Heart left ventricle (tissue), 16 donors: ENCODE results near the gene CCDC201. TPM values are rescaled to one million over a fixed set of nuclear protein-coding genes. Genes with fewer than 3 reads are reported as not detected.
A peak's percentile ranks its signal among the peaks of the same experiment; 100 is the strongest.

Experiments used
- ATAC-seq, 4 donors: fragments of 200-7000 bp; cut with Tn5 transposase; one replicate each; pipeline ENCODE4 v1.9.1; 2020 to 2022; ENCODE audit warnings: moderate library complexity in 4 of 4, mild to moderate bottlenecking in 3 of 4, moderate number of reproducible peaks in 1 of 4
- DNase-seq, 5 donors: peaks; one replicate each; pipeline ENCODE4 v3.0.0-alpha.2; 2020
- H3K27ac ChIP-seq, 12 donors: fragments of 200-600 bp; sonication (generic) in 4 of 12; one replicate each; pipeline versions ENCODE4 v1.5.0 to v1.8.0; 2016 to 2022; ENCODE audit warnings: mild to moderate bottlenecking in 2 of 12
- H3K27me3 ChIP-seq, 9 donors: fragments of 200-600 bp; sonication (generic) in 2 of 9; one replicate each; pipeline versions ENCODE4 v1.5.1 to v1.8.0; 2016 to 2022; ENCODE audit warnings: mild to moderate bottlenecking in 3 of 9
- H3K36me3 ChIP-seq, 9 donors: fragments of 200-600 bp; sonication (generic) in 2 of 9; one replicate each; pipeline versions ENCODE4 v1.5.0 to v1.8.0; 2018 to 2022; ENCODE audit warnings: mild to moderate bottlenecking in 2 of 9
- H3K4me1 ChIP-seq, 12 donors: fragments of 200-600 bp; sonication (generic) in 4 of 12; one replicate each; pipeline versions ENCODE4 v1.5.0 to v1.8.0; 2016 to 2022; ENCODE audit warnings: mild to moderate bottlenecking in 3 of 12
- H3K4me3 ChIP-seq, 12 donors: fragments of 200-600 bp; sonication (generic) in 4 of 12; one replicate each; pipeline versions ENCODE4 v1.5.0 to v1.8.0; 2017 to 2022; ENCODE audit warnings: mild to moderate bottlenecking in 9 of 12, moderate library complexity in 4 of 12
- H3K9me3 ChIP-seq, 12 donors: fragments of 200-600 bp; sonication (generic) in 4 of 12; one replicate each; pipeline versions ENCODE4 v1.5.0 to v1.8.0; 2016 to 2022; ENCODE audit warnings: mild to moderate bottlenecking in 1 of 12
- POLR2A ChIP-seq, 2 donors: fragments of 450-650 bp; IDR thresholded peaks; one replicate each; pipeline ENCODE4 v1.6.1; 2017; ENCODE audit warnings: antibody characterized with exemption in 2 of 2, mild to moderate bottlenecking in 2 of 2, moderate library complexity in 2 of 2
- WGBS, 4 donors: extraction: QIAGEN DNeasy Blood & Tissue Kit in 2 of 4; methylation state at CpG; one replicate each; pipeline versions ENCODE4 v1.1.5 to v1.1.7; 2013 to 2018; 5-methylcytosine and 5-hydroxymethylcytosine counted together
- intact Hi-C, 10 donors: fragments of 100-400 bp; cut with DNase I; formaldehyde crosslinking; loops; one replicate each; pipeline versions ENCODE4 v1.11.1 to v1.14.2; 2022
- polyA plus RNA-seq, 2 donors: library from polyadenylated mRNA; stranded (reverse); fragments of 200-250 nt; gene quantifications; one replicate each; pipeline ENCODE4 v1.2.3, GENCODE V29; 2013
- total RNA-seq, 9 donors: library from RNA; depleted of rRNA in 2 of 9; stranded (reverse); fragments of >200 nt in 2 of 9; fragmentation: NEBNext Ultra II Directional in 3 of 9; extraction: Animal tissue kit (Norgen Biotek cat#: 25700) in 3 of 9; gene quantifications; one replicate each; pipeline versions ENCODE4 v1.1.0 to v1.2.4, GENCODE V29; 2016 to 2023
- TF ChIP-seq, protein P1 (sequence below), 12 donors: fragments of 200-600 bp; sonication (generic) in 4 of 12; IDR thresholded peaks; one replicate each; pipeline versions ENCODE4 v1.5.0 to v1.8.0; 2018 to 2022; ENCODE audit warnings: antibody characterized with exemption in 12 of 12, mild to moderate bottlenecking in 5 of 12
- donor health status: ischemic (EF 13 %, LVEDD 7.1; RV severe dilation, severe dysfunction).
- donor health status: healthy with polysubstance abuse.
- donor health status: DM: no; HTN: yes; CAD: no.
- donor health status: DM: no; HTN: no; CAD: no.
- donor health status: ischemic (EF 25% LVEDD 6.9; RV normal size, moderate dysfunction).
- donor health status: ischemic (EF 25% LVEDD 5.7; RV mildly dilated, moderate dysfunction).
- donor health status: healthy.
- donor health status: DM: yes; HTN: yes; CAD: no.
- donor health status: ischemic (EF 35%, LVEDD 5.7; RV mildly dilated, moderate dysfunction).
- donor health status: nonischemic (EF 11% LVEDD 7.7; RV severe dilation, severe dysfunction).
- donor health status: DM: yes; HTN: yes; CAD: no.
- donor health status: PGD.
- donor health status: ischemic (EF 29% LVEDD 5.4; RV normal size, mild dysfunction).
- donor health status: nonischemic (EF 23%, LVEDD 6.1; RV moderate dilation, normal function).

Gene CCDC201
- total and polyA plus RNA-seq, 11 donors, result not detected

- WGBS, 4 donors, result 74 to 91% (median 88%) methylated on average over 5 to 6 of the region's 6 CpGs
- Histone ChIP-seq H3K4me3 (no peak overlapping the region), H3K27me3 (peaks cover 0 to 39% (median 21%) of the 10 kb centered on the region in 9 donors), H3K4me1 (peaks cover 0 to 11% (median 5%) of the 10 kb centered on the region in 12 donors), H3K36me3 (no peaks in the 10 kb centered on the region), H3K27ac (no peak overlapping the region), H3K9me3 (no peaks in the 10 kb centered on the region)
- intact Hi-C loops, result loop anchor here in 1 of 10 donors (10.0 kb wide), 1 partner anchor 1362 kb away; no protein-coding TSS in a partner anchor
- TF ChIP-seq, protein P1, sequence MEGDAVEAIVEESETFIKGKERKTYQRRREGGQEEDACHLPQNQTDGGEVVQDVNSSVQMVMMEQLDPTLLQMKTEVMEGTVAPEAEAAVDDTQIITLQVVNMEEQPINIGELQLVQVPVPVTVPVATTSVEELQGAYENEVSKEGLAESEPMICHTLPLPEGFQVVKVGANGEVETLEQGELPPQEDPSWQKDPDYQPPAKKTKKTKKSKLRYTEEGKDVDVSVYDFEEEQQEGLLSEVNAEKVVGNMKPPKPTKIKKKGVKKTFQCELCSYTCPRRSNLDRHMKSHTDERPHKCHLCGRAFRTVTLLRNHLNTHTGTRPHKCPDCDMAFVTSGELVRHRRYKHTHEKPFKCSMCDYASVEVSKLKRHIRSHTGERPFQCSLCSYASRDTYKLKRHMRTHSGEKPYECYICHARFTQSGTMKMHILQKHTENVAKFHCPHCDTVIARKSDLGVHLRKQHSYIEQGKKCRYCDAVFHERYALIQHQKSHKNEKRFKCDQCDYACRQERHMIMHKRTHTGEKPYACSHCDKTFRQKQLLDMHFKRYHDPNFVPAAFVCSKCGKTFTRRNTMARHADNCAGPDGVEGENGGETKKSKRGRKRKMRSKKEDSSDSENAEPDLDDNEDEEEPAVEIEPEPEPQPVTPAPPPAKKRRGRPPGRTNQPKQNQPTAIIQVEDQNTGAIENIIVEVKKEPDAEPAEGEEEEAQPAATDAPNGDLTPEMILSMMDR (IDR thresholded peaks at IDR 0.05), result no peak
- DNase-seq, result no peak
- ATAC-seq, result no peak
Observed at GRCh38 chr7:45892407-45893035, 19.6 kb upstream of the CCDC201 start.

DNA sequence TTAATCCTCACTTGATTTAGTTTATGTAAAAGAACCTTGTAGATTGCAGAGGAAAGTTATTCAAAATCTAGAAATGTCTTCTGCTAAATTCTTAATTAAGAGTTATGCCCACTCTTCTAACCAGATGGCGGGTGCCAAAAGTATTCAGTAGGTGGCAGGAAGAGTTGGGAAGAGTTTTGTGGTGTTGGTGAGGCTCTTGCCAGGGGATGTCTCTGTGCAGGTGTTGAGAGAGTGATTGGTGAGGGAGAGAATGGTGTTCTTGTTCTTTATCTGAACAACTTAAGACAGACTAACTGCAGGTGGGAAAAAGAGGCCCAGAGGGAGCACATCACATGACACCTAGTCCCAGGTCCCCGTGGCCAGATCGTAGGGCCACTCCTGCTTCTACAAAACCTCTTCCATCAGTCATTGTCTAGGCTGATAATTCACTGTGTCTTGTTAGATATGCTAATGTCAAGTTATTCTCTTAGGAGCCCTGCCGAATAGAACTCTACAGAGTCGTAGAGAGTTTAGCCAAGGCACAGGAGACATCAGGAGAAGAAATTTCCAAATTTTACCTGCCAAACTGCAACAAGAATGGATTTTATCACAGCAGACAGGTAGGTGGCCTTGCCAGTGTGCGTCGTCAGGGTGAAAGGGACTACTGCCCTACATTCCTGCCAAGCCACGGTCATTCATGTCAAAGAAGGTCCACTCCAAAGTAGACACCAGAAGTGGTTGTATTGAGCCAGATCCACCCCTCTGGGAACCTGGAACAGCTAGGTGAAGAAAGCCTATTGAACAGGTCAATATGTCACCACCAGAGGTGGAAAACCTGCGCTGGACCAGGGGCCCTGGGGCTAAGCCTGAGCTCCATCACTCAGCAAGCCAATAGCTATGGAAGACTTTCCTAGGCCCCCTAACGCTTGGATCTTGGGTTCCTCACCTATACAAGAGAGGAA lies 18.9 kb upstream of the CCDC201 start:
- intact Hi-C loops, result loop anchor here in 3 of 10 donors (1.0 to 10.0 kb wide), 3 partner anchors 1289 to 1363 kb away; no protein-coding TSS in a partner anchor
- no peak for DNase-seq
- peaks cover 0 to 11% (median 5%) of the 10 kb centered on the region in 12 donors for H3K4me1 ChIP-seq
- peaks cover 3 to 45% (median 28%) of the 10 kb centered on the region in 9 donors for H3K27me3 ChIP-seq
- no peak overlapping the region for H3K27ac ChIP-seq
- H3K9me3 ChIP-seq, result no peaks in the 10 kb centered on the region
- ATAC-seq, result no peak
- H3K36me3 ChIP-seq, result no peaks in the 10 kb centered on the region
- TF ChIP-seq, protein P1 (IDR thresholded peaks at IDR 0.05), result no peak
- no peak for TF ChIP-seq POLR2A (IDR thresholded peaks at IDR 0.05)
- WGBS, 4 donors, result 73 to 77% (median 74%) methylated on average over 10 of the region's 10 CpGs
- H3K4me3 ChIP-seq, result no peak overlapping the region

DNA sequence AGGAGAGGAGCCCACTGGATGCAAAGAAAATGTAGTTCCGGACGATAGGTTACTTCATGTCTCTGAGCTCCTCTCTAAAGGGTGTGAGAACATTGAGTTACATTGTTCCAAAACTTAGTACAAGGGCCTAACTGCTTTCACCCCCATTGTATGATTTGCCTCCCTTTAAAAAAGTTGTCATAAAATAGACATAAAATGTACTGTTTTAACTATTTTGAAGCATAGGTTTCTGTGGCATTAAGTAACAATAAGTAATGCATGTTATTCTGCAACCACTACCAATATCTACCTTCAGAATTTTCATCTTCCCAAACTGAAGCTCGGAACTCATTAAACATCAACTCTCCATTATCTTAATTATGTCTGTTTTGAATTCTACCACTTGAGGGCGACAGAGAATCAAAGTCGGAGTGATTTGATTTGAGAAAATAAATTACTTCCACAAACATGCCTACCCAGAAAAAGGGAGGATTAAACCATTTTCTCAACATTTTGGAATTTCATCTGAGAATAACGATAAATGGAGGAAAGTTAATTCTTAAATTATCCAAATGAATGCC lies 18.1 kb upstream of the CCDC201 start:
- DNase-seq (no peak), ATAC-seq (no peak)
- intact Hi-C loops, result loop anchor here in 3 of 10 donors (1.0 to 10.0 kb wide), 3 partner anchors 1290 to 1364 kb away; no protein-coding TSS in a partner anchor

More for the DNA sequence above, 18.1 kb upstream of the CCDC201 start:
- 34 to 42% (median 37%) methylated on average over 6 of the region's 6 CpGs for WGBS, 4 donors
- Histone ChIP-seq H3K27ac (no peak overlapping the region), H3K27me3 (peaks cover 8 to 53% (median 28%) of the 10 kb centered on the region in 9 donors), H3K4me1 (peaks cover 0 to 11% (median 5%) of the 10 kb centered on the region in 12 donors), H3K4me3 (no peak overlapping the region), H3K36me3 (no peaks in the 10 kb centered on the region), H3K9me3 (no peaks in the 10 kb centered on the region)
- TF ChIP-seq, protein P1 (IDR thresholded peaks at IDR 0.05), result peak; percentile 47 to 79 (median 62)
- no peak for TF ChIP-seq POLR2A (IDR thresholded peaks at IDR 0.05)
